Esophagus squamous epithelium (tissue), 4 donors: ENCODE results near the gene LGMN.

Source experiments
- CTCF ChIP-seq, 6 experiments: fragments of 450-650 bp in 4 of 6; fragments of 200-600 bp in 2 of 6; sonication (generic) in 2 of 6; IDR thresholded peaks; one replicate each; pipeline ENCODE4 v1.5.1; 2016 to 2019; ENCODE audit warnings: antibody characterized with exemption in 6 of 6, mild to moderate bottlenecking in 4 of 6, moderate library complexity in 4 of 6
- POLR2A ChIP-seq, 4 donors: fragments of 450-650 bp; IDR thresholded peaks; one replicate each; pipeline ENCODE4 v1.6.1; 2017; ENCODE audit warnings: antibody characterized with exemption in 4 of 4, mild to moderate bottlenecking in 4 of 4, moderate library complexity in 3 of 4

GRCh38 chr14:92685784-92686355 is 62.6 kb downstream of the LGMN start:
- no peak for TF ChIP-seq CTCF (IDR thresholded peaks at IDR 0.05)
- TF ChIP-seq POLR2A (IDR thresholded peaks at IDR 0.05) = no peak
